Measurements from ENCODE around the gene SACM1L. TPM values are rescaled to one million over a fixed set of nuclear protein-coding genes. Genes with fewer than 3 reads are reported as not detected.

Gene SACM1L
- total and polyA plus RNA-seq, 2 of the 13 experiments (the other 11 are each of a cell fraction or from before 2014, with no cell fraction given) = 15.1 to 27.8 TPM

- FAIRE-seq (no peak), DNase-seq (ENCODE audit: low spot score) (no peak), ATAC-seq (no peak)
- Histone ChIP-seq H3K36me3 (replicated peaks in 1 of 2; ENCODE audit: control insufficient read depth in 1 of 2, insufficient read depth in 2 of 2, low read length in 2 of 2) (no peaks in the 10 kb centered on the region), H3K27me3 (ENCODE audit: control insufficient read depth in 1 of 2, insufficient read depth in 2 of 2, low read length in 2 of 2) (peaks cover 0 to 49% of the 10 kb centered on the region in 2 experiments; a peak in 3 of 5 replicates), H3K4me1 (ENCODE audit: insufficient read depth, low read length) (no peaks in the 10 kb centered on the region), H4K20me1 (ENCODE audit: insufficient read depth, low read length) (no peaks in the 10 kb centered on the region), H3K27ac (ENCODE audit: extremely low read length, insufficient read depth, low read length) (no peak overlapping the region), H3K4me3 (replicated peaks in 1 of 3; ENCODE audit: insufficient read depth in 1 of 3, low read depth in 2 of 3, low read length in 3 of 3) (no peak overlapping the region), H3K4me2 (ENCODE audit: low read depth, low read length) (no peak overlapping the region), H2AFZ (ENCODE audit: low read length) (no peak overlapping the region), H3K9ac (ENCODE audit: insufficient read depth, low read depth, low read length) (no peak overlapping the region), H3K79me2 (ENCODE audit: insufficient read depth, low read length) (no peaks in the 10 kb centered on the region), H3K9me3 (ENCODE audit: low read length) (no peaks in the 10 kb centered on the region)
- in situ Hi-C loops (cut with HindIII; ENCODE audit: extremely low pct_ligation_motif_present, low pct_unique_long_range_greater_than_20kb) (no loop called here), intact Hi-C loops (cut with micrococcal nuclease; ENCODE audit: unreplicated experiment) (no loop called here)
- CTCF ChIA-PET (ENCODE audit: low intra/inter-chr PET ratio, low total read pairs) = no interaction called here
- no TSS peak for BruUV-seq (replicated peaks)
- POLR2A ChIA-PET = no interaction called here
- 39% methylated on average over 23 of the region's 35 CpGs for WGBS (ENCODE audit: low lambda C conversion rate)
- TF ChIP-seq ETS1 (CRISPR knock-in tag; IDR thresholded peaks at IDR 0.05) (no peak), HDAC1 (CRISPR knock-in tag; IDR thresholded peaks at IDR 0.05) (no peak), ZNF260 (CRISPR knock-in tag; IDR thresholded peaks at IDR 0.05; ENCODE audit: borderline replicate concordance, low read depth) (no peak), SAFB2 (CRISPR knock-in tag; IDR thresholded peaks at IDR 0.05; ENCODE audit: borderline replicate concordance, low read depth) (no peak), SMAD3 (CRISPR knock-in tag; IDR thresholded peaks at IDR 0.05) (no peak), NFYC (CRISPR knock-in tag; IDR thresholded peaks at IDR 0.05) (no peak), TEAD3 (CRISPR knock-in tag; optimal IDR thresholded peaks at IDR 0.05; ENCODE audit: borderline replicate concordance) (no peak), ZNF362 (CRISPR knock-in tag; IDR thresholded peaks at IDR 0.05; ENCODE audit: borderline replicate concordance) (no peak), GABPA (IDR thresholded peaks at IDR 0.05; ENCODE audit: low read depth, low read length) (no peak), GABPA (CRISPR knock-in tag; IDR thresholded peaks at IDR 0.05; ENCODE audit: low read depth) (no peak), ZEB1 (IDR thresholded peaks at IDR 0.05; ENCODE audit: insufficient replicate concordance, low read depth) (no peak), ZNF180 (CRISPR knock-in tag; IDR thresholded peaks at IDR 0.05; ENCODE audit: borderline replicate concordance, low read depth) (no peak), MTA3 (CRISPR knock-in tag; IDR thresholded peaks at IDR 0.05) (no peak), ZNF639 (CRISPR knock-in tag; conservative IDR thresholded peaks at IDR 0.05) (no peak), THAP9 (CRISPR knock-in tag; IDR thresholded peaks at IDR 0.05; ENCODE audit: borderline replicate concordance) (no peak), ARHGAP35 (CRISPR knock-in tag; IDR thresholded peaks at IDR 0.05; ENCODE audit: borderline replicate concordance) (no peak), JDP2 (CRISPR knock-in tag; IDR thresholded peaks at IDR 0.05; ENCODE audit: borderline replicate concordance) (no peak), NFKBIZ (CRISPR knock-in tag; IDR thresholded peaks at IDR 0.05) (no peak)
Measured at GRCh38 chr3:45779746-45780735, 90.8 kb downstream of the SACM1L start.
